Left colon (tissue), 2 donors: ENCODE results near the gene ORC4. TPM values are rescaled to one million over a fixed set of nuclear protein-coding genes. Genes with fewer than 3 reads are reported as not detected.
A peak's percentile ranks its signal among the peaks of the same experiment; 100 is the strongest.

Experiments used
- ATAC-seq: fragments of 200-7000 bp; cut with Tn5 transposase; one replicate; pipeline ENCODE4 v1.9.1; 2020; ENCODE audit warnings: mild to moderate bottlenecking, moderate library complexity
- DNase-seq, 2 donors: peaks; one replicate each; pipeline ENCODE4 v3.0.0-alpha.2; 2020
- intact Hi-C, 2 donors: fragments of 100-400 bp; cut with DNase I in 1 of 2; cut with micrococcal nuclease in 1 of 2; formaldehyde crosslinking; loops; one replicate each; pipeline versions ENCODE4 v1.11.2 to v1.14.0; 2022; cut with DNase I, micrococcal nuclease
- total RNA-seq, 2 donors: library from RNA; stranded (reverse); fragmentation: NEBNext Ultra II Directional; extraction: Animal tissue kit (Norgen Biotek cat#: 25700); gene quantifications; one replicate each; pipeline ENCODE4 v1.2.1, GENCODE V29; 2021
- donor health status: DM: no; HTN: no; CAD: no.
- donor health status: DM: yes; HTN: yes; CAD: no.

ORC4 gene
- total RNA-seq, 2 donors from 2014 or later: 37.9 to 48.6 TPM

- no peak for DNase-seq
- ATAC-seq: no peak
- intact Hi-C loops: no loop called here
Measured at GRCh38 chr2:147952118-147952517, 68.4 kb downstream of the ORC4 start.

- no peak for DNase-seq
- no peak for ATAC-seq
- intact Hi-C loops: no loop called here
Measured at GRCh38 chr2:147945660-147946059, 74.9 kb downstream of the ORC4 start.

GRCh38 chr2:147939313-147939712, 81.2 kb downstream of the ORC4 start:
- ATAC-seq (peak; percentile 37), DNase-seq (no peak)
- intact Hi-C loops: loop anchor here in 1 of 2 donors (5.0 kb wide), 2 partner anchors 568 to 1048 kb away; no protein-coding TSS in a partner anchor

- intact Hi-C loops: loop anchor here in 1 of 2 donors (5.0 kb wide), 2 partner anchors 569 to 1049 kb away; no protein-coding TSS in a partner anchor
- DNase-seq (no peak), ATAC-seq (peak; percentile 73)
Measured at GRCh38 chr2:147937744-147938349, 82.7 kb downstream of the ORC4 start.

- intact Hi-C loops: loop anchor here in 1 of 2 donors (5.0 kb wide), 2 partner anchors 572 to 1052 kb away; no protein-coding TSS in a partner anchor
- ATAC-seq (no peak), DNase-seq (no peak)
Measured at GRCh38 chr2:147934881-147935620, 85.5 kb downstream of the ORC4 start.

- no peak for ATAC-seq
- intact Hi-C loops: no loop called here
- no peak for DNase-seq
Measured at GRCh38 chr2:147933931-147934330, 86.6 kb downstream of the ORC4 start.

DNA sequence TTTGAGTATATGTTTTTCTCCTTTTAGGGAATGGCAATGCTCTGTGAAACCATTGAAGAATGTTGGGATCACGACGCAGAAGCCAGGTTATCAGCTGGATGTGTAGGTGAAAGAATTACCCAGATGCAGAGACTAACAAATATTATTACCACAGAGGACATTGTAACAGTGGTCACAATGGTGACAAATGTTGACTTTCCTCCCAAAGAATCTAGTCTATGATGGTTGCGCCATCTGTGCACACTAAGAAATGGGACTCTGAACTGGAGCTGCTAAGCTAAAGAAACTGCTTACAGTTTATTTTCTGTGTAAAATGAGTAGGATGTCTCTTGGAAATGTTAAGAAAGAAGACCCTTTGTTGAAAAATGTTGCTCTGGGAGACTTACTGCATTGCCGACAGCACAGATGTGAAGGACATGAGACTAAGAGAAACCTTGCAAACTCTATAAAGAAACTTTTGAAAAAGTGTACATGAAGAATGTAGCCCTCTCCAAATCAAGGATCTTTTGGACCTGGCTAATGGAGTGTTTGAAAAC, 93.4 kb downstream of the ORC4 start:
- ATAC-seq: no peak
- no peak for DNase-seq
- intact Hi-C loops: no loop called here

DNA sequence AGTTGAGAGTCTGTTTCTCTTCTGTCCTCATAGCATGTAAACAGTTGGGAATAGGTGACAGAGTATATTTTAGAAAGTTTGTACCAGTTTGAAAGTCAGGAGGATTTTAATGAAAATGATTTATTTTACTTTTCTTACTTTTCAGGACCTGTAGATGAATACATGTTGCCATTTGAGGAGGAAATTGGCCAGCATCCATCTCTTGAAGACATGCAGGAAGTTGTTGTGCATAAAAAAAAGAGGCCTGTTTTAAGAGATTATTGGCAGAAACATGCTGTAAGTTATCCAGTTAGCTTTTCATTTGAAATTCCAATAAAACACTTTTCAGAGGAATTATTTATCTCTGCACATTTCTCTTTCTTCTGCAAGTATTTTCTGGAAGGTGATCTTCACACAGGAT, 94.7 kb downstream of the ORC4 start:
- intact Hi-C loops: no loop called here
- DNase-seq (no peak), ATAC-seq (peak; percentile 59)

DNA sequence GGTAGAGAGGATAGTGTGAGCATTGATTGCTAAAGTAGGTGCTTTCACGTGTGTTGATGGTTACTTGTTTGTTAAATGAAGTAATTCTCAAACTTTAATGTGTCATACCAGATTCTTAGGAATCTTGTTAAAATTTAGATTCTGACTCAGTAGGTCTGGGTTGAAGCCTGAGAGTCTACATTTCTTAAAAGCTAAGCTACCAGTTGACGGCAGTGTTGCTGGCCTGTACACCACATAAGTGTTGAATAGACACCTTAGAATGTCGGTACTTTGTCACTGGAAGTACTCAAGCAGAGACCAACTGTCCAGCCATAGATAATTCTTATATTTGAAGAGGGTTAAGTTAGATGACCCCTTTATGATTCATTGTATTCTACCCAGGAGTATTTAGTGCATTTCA, 95.9 kb downstream of the ORC4 start:
- DNase-seq (no peak), ATAC-seq (no peak)

DNA sequence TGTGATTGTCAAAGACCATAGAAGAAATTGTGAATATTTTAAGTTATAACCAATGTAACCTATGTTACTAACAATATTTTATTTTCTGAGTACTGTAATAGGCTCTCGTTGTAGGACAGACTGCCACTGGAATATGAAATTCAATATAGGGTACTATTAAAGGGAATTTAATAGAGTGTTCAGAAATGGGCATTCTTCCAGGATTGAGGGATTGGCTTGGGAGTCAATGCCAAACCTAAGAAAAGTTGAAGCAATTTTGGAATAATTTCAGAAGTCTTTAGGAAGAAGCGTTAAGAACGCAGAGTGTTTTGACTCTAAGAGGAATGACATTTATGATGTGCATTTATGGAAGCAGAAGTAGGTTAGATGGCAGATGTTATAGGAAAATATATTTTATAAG, 96.7 kb downstream of the ORC4 start:
- ATAC-seq (no peak), DNase-seq (no peak)
- intact Hi-C loops: no loop called here

More for the DNA sequence above, 95.9 kb downstream of the ORC4 start:
- intact Hi-C loops: no loop called here

DNA sequence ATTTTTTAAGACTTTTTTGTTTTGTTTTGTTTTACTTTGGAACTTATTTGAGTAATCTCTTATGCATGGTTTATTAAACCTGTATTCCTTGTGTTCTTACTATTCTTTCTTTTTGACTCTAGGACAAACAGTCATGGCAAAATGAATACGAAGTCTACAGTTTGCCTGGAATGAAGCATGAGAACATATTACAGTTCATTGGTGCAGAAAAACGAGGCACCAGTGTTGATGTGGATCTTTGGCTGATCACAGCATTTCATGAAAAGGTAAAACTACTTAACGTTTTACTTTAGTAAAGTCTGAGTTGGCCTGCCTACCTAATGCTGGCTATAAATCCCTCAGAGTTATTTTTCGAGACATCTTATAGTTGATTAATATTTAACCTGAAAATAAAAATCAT, 103.4 kb downstream of the ORC4 start:
- intact Hi-C loops: loop anchor here in 1 of 2 donors (10.0 kb wide), 3 partner anchors 832 to 1182 kb away; no protein-coding TSS in a partner anchor
- no peak for ATAC-seq

DNA sequence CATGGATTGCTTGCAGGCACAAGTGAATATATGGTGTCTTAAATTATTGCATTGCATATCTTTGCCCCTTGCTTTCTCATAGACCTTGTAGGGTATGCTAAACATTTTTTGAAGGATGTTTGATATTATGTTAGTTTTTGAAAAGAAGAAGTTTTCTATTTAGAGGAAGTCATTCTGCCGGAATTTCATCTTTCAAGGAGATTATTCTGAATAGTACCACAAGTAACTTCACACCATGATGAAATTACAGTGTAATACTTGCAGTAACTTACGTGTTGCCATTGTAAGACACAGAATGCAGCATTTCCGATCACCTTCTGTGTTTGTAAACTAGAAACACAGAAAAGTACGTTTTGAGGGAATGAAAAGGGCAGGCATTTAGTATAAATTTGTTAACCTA, 103.8 kb downstream of the ORC4 start:
- DNase-seq (no peak), ATAC-seq (no peak)
- intact Hi-C loops: loop anchor here in 1 of 2 donors (10.0 kb wide), 3 partner anchors 832 to 1182 kb away; no protein-coding TSS in a partner anchor

More for the DNA sequence above, 103.4 kb downstream of the ORC4 start:
- DNase-seq: no peak

- intact Hi-C loops: loop anchor here in 1 of 2 donors (10.0 kb wide), 3 partner anchors 831 to 1181 kb away; no protein-coding TSS in a partner anchor
- no peak for ATAC-seq
Measured at GRCh38 chr2:147916067-147916466, 104.5 kb downstream of the ORC4 start.

DNA sequence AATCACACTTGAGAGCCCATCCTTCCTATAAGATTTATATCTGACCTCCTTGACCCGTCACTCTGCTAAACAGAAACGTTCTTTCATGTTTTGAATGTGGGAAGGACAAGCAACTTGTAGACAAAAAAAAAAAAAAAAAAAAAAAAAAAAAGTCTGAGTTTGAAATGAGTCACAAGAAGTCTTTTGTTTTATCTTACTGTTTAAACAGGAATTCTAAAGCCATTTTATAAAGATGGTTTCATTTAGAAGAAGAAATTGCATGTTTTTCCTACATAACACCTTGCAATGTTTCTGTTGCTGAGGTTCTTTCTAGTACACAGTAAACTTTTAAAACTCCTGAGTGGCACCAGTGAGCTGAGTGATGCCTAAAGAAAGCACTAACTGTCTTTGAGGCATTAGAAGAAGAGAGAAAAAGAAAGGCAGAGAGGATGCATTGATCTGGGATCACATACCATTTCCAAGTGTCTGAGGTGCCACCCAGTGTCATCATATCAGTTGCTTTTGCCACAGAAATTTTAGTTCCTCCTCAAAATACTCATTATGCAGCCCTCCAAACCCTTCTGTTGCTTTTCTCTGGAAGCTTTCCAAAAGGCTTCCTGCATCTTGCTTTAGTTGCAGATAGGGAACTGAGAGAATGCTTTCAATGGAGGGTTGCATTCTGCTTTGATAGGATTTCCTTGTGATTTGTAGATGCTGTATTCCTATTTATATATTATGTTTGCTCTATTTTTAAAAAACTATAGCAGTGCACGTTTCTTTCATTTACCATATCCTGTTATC, 106.6 kb downstream of the ORC4 start:
- intact Hi-C loops: loop anchor here in 1 of 2 donors (10.0 kb wide), 3 partner anchors 829 to 1179 kb away; no protein-coding TSS in a partner anchor
- ATAC-seq (no peak), DNase-seq (no peak)

More at GRCh38 chr2:147916067-147916466, 104.5 kb downstream of the ORC4 start:
- DNase-seq: no peak

DNA sequence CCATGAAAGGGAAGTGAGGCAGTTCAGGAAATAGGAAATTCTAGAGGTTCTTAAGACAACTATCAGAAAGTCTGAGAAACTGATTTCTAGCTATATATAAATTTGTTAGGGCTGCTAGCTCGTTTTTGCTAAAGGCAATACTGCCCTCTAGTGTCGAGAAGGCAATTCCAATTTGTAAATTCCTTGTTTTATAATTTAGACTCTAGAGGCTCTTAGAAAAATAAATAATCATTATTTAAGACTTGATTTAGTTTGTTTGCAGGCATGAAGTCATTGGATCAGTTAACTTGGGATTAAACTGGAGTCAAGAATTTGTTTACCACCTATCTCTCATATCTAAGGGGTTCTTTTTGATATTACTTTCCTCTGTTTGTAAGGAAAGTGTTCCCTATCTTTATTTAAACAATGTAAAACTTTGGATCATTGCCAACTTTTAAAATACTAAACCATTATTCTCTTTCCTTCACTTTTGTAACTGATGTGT, 109.5 kb downstream of the ORC4 start:
- peak; percentile 52 for ATAC-seq
- DNase-seq: no peak
- intact Hi-C loops: loop anchor here in 1 of 2 donors (10.0 kb wide), 3 partner anchors 826 to 1176 kb away; no protein-coding TSS in a partner anchor

- ATAC-seq: no peak
Measured at GRCh38 chr2:147909178-147909577, 111.4 kb downstream of the ORC4 start.

DNA sequence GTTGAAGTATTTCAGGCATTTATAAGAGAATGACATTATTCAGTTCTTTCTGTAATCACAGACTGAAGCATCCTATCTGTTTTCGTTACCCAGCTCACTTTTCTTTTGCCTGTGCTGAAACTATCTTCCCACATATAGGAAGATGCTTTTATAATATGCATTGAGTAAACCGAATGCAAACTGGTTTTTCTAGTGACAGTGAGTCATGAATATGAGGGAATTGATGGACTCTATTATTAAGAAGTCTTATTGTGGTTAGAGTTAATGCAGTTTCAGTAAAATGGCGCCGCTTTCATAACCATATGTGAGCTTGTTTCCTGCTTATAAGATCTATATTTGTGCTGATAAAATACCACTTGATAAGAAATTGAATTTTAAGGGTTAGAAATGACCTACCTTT, 116.5 kb downstream of the ORC4 start:
- intact Hi-C loops: no loop called here
- no peak for ATAC-seq
- DNase-seq: no peak

More at GRCh38 chr2:147909178-147909577, 111.4 kb downstream of the ORC4 start:
- DNase-seq: no peak
- intact Hi-C loops: no loop called here

GRCh38 chr2:147888680-147889079, 131.9 kb downstream of the ORC4 start:
- DNase-seq (no peak), ATAC-seq (no peak)
- intact Hi-C loops: no loop called here

DNA sequence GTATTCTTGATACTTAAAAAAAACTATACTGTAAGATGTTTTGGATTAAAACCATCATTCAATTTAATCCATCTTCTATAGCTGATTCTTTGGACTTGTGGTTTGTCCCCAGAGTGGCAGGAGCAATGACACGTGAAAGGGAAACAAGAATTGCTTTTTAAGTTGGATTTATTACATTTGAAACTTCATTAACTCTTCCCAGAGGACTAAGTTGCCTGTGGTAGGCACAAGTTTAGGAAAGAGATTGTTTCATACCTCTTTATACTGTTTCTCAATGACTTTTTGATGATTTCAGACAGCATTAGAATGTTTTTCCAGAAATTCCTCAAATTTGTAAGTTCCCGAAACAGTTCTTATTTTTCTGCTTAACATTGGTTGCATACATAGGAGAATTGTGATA, 134.4 kb downstream of the ORC4 start:
- ATAC-seq: no peak
- intact Hi-C loops: no loop called here
- DNase-seq: no peak
